AG08395 (cell line): ENCODE data around the gene SYNGR1.
A peak's percentile ranks its signal among the peaks of the same experiment; 100 is the strongest.

ENCODE experiments used
- DNase-seq: peaks from one replicate; pipeline ENCODE4 v3.0.0; 2012; ENCODE audit warnings: mixed read lengths, low spot score

Gene SYNGR1

GRCh38 chr22:39368461-39368911, 18.7 kb downstream of the SYNGR1 start:
- no peak for DNase-seq

GRCh38 chr22:39369186-39369585, 19.4 kb downstream of the SYNGR1 start:
- no peak for DNase-seq

GRCh38 chr22:39369586-39369985, 19.8 kb downstream of the SYNGR1 start:
- no peak for DNase-seq

GRCh38 chr22:39371732-39372131, 21.9 kb downstream of the SYNGR1 start:
- no peak for DNase-seq

GRCh38 chr22:39374191-39374590, 24.4 kb downstream of the SYNGR1 start:
- no peak for DNase-seq

- no peak for DNase-seq
Measured at GRCh38 chr22:39374801-39375200, 25.0 kb downstream of the SYNGR1 start.

- DNase-seq = no peak
Measured at GRCh38 chr22:39375646-39376045, 25.9 kb downstream of the SYNGR1 start.

GRCh38 chr22:39379756-39380730, 30.3 kb downstream of the SYNGR1 start:
- no peak for DNase-seq

- no peak for DNase-seq
Measured at GRCh38 chr22:39381009-39381755, 31.4 kb downstream of the SYNGR1 start.

GRCh38 chr22:39381930-39382329, 32.1 kb downstream of the SYNGR1 start:
- no peak for DNase-seq

- no peak for DNase-seq
Measured at GRCh38 chr22:39382410-39382809, 32.6 kb downstream of the SYNGR1 start.

GRCh38 chr22:39383841-39384625, 34.2 kb downstream of the SYNGR1 start:
- DNase-seq = peak; percentile 60

- DNase-seq = no peak
Measured at GRCh38 chr22:39384750-39385480, 35.1 kb downstream of the SYNGR1 start.

GRCh38 chr22:39388261-39389011, 38.6 kb downstream of the SYNGR1 start:
- peak; percentile 96 for DNase-seq

- no peak for DNase-seq
Measured at GRCh38 chr22:39389420-39389819, 39.6 kb downstream of the SYNGR1 start.

- no peak for DNase-seq
Measured at GRCh38 chr22:39392341-39392948, 42.7 kb downstream of the SYNGR1 start.

- no peak for DNase-seq
Measured at GRCh38 chr22:39395936-39396796, 46.4 kb downstream of the SYNGR1 start.

GRCh38 chr22:39396797-39397195, 47.0 kb downstream of the SYNGR1 start:
- no peak for DNase-seq

- DNase-seq = no peak
Measured at GRCh38 chr22:39401301-39401631, 51.5 kb downstream of the SYNGR1 start.
